GM23338 (cell line): ENCODE data around the gene CEP135.

Experiments used
- CREB1 ChIP-seq: fragments of 250-450 bp; sonication (Bioruptor Pico); IDR thresholded peaks from 2 replicates; pipeline ENCODE4 v1.5.0; 2020; ENCODE audit warnings: low read depth, mild to moderate bottlenecking, moderate library complexity
- EZH2 ChIP-seq: fragments of 200-600 bp; sonication (generic); IDR thresholded peaks from one replicate; pipeline ENCODE4 v1.8.0; 2017; ENCODE audit warnings: antibody characterized with exemption, mild to moderate bottlenecking, low read depth; ENCODE audit not compliant: unreplicated experiment
- EZH2phosphoT487 ChIP-seq: fragments of 200-600 bp; sonication (generic); IDR thresholded peaks from one replicate; pipeline ENCODE4 v1.8.1; 2018; ENCODE audit warnings: antibody characterized with exemption; ENCODE audit not compliant: unreplicated experiment
- JUNB ChIP-seq: IDR thresholded peaks from one replicate; pipeline ENCODE4 v1.6.1; 2016; ENCODE audit warnings: antibody characterized with exemption; ENCODE audit not compliant: unreplicated experiment
- NANOG ChIP-seq: IDR thresholded peaks from 2 replicates; pipeline ENCODE4 v1.6.1; 2016; ENCODE audit warnings: antibody characterized with exemption, borderline replicate concordance
- POLR2AphosphoS5 ChIP-seq: IDR thresholded peaks from 2 replicates; pipeline ENCODE4 v1.6.1; 2016; ENCODE audit warnings: antibody characterized with exemption, low read depth
- STAT1 ChIP-seq: IDR thresholded peaks from one replicate; pipeline ENCODE4 v1.6.1; 2016; ENCODE audit warnings: antibody characterized with exemption; ENCODE audit not compliant: unreplicated experiment
- ZNF331 ChIP-seq: fragments of 250-450 bp; sonication (Bioruptor Pico); IDR thresholded peaks from 2 replicates; pipeline ENCODE4 v1.5.0; 2020; ENCODE audit warnings: low read depth, mild to moderate bottlenecking, moderate library complexity
- TF ChIP-seq, protein P1 (sequence below), 2 experiments: fragments of 200-600 bp in 1 of 2; sonication (generic) in 1 of 2; conservative IDR thresholded peaks; 2 replicates each; pipeline versions ENCODE4 v1.5.1 to v1.6.1; 2016 to 2017; ENCODE audit warnings: antibody characterized with exemption in 2 of 2, low read depth in 2 of 2, mild to moderate bottlenecking in 2 of 2, moderate library complexity in 1 of 2
- TF ChIP-seq, protein P2 (sequence below): IDR thresholded peaks from one replicate; pipeline ENCODE4 v1.6.1; 2018; ENCODE audit warnings: antibody characterized with exemption; ENCODE audit not compliant: unreplicated experiment
- TF ChIP-seq, protein P3 (sequence below): IDR thresholded peaks from 2 replicates; pipeline ENCODE4 v1.6.1; 2016; ENCODE audit warnings: antibody characterized with exemption
- TF ChIP-seq, protein P4 (sequence below): fragments of 250-450 bp; sonication (Bioruptor Pico); IDR thresholded peaks from 2 replicates; pipeline ENCODE4 v1.5.0; 2020; ENCODE audit warnings: mild to moderate bottlenecking, moderate library complexity

DNA sequence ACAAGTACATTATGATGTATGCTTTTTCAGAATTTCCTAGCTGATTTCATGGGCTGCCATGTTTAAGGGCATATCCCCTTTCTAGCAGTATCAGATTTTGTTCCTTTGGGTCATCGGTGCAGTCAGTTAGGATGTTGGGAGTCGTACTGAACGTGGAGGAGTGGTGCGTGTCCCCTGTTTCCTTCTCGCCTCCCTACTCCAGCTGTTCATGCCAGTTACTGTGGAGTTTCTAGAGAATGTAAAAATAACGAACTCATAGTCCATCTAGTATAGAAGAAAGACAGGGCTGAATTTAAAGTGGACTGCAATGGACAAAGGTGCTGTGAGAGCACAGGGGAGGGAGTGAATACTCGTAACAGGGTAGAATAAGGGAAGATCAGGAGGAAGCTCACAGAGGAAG is 111.3 kb downstream of the CEP135 start:
- TF ChIP-seq, protein P1, sequence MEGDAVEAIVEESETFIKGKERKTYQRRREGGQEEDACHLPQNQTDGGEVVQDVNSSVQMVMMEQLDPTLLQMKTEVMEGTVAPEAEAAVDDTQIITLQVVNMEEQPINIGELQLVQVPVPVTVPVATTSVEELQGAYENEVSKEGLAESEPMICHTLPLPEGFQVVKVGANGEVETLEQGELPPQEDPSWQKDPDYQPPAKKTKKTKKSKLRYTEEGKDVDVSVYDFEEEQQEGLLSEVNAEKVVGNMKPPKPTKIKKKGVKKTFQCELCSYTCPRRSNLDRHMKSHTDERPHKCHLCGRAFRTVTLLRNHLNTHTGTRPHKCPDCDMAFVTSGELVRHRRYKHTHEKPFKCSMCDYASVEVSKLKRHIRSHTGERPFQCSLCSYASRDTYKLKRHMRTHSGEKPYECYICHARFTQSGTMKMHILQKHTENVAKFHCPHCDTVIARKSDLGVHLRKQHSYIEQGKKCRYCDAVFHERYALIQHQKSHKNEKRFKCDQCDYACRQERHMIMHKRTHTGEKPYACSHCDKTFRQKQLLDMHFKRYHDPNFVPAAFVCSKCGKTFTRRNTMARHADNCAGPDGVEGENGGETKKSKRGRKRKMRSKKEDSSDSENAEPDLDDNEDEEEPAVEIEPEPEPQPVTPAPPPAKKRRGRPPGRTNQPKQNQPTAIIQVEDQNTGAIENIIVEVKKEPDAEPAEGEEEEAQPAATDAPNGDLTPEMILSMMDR (conservative IDR thresholded peaks at IDR 0.05; ENCODE audit: low read depth in 2 of 2) = no peak
- TF ChIP-seq EZH2phosphoT487 (no peak), POLR2AphosphoS5 (no peak), EZH2 (no peak), JUNB (no peak), CREB1 (CRISPR knock-in tag) (no peak), STAT1 (no peak), ZNF331 (CRISPR knock-in tag) (no peak), NANOG (no peak)
- TF ChIP-seq, protein P2, sequence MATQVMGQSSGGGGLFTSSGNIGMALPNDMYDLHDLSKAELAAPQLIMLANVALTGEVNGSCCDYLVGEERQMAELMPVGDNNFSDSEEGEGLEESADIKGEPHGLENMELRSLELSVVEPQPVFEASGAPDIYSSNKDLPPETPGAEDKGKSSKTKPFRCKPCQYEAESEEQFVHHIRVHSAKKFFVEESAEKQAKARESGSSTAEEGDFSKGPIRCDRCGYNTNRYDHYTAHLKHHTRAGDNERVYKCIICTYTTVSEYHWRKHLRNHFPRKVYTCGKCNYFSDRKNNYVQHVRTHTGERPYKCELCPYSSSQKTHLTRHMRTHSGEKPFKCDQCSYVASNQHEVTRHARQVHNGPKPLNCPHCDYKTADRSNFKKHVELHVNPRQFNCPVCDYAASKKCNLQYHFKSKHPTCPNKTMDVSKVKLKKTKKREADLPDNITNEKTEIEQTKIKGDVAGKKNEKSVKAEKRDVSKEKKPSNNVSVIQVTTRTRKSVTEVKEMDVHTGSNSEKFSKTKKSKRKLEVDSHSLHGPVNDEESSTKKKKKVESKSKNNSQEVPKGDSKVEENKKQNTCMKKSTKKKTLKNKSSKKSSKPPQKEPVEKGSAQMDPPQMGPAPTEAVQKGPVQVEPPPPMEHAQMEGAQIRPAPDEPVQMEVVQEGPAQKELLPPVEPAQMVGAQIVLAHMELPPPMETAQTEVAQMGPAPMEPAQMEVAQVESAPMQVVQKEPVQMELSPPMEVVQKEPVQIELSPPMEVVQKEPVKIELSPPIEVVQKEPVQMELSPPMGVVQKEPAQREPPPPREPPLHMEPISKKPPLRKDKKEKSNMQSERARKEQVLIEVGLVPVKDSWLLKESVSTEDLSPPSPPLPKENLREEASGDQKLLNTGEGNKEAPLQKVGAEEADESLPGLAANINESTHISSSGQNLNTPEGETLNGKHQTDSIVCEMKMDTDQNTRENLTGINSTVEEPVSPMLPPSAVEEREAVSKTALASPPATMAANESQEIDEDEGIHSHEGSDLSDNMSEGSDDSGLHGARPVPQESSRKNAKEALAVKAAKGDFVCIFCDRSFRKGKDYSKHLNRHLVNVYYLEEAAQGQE = no peak
- TF ChIP-seq, protein P3, sequence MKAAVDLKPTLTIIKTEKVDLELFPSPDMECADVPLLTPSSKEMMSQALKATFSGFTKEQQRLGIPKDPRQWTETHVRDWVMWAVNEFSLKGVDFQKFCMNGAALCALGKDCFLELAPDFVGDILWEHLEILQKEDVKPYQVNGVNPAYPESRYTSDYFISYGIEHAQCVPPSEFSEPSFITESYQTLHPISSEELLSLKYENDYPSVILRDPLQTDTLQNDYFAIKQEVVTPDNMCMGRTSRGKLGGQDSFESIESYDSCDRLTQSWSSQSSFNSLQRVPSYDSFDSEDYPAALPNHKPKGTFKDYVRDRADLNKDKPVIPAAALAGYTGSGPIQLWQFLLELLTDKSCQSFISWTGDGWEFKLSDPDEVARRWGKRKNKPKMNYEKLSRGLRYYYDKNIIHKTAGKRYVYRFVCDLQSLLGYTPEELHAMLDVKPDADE = no peak
- TF ChIP-seq, protein P4, sequence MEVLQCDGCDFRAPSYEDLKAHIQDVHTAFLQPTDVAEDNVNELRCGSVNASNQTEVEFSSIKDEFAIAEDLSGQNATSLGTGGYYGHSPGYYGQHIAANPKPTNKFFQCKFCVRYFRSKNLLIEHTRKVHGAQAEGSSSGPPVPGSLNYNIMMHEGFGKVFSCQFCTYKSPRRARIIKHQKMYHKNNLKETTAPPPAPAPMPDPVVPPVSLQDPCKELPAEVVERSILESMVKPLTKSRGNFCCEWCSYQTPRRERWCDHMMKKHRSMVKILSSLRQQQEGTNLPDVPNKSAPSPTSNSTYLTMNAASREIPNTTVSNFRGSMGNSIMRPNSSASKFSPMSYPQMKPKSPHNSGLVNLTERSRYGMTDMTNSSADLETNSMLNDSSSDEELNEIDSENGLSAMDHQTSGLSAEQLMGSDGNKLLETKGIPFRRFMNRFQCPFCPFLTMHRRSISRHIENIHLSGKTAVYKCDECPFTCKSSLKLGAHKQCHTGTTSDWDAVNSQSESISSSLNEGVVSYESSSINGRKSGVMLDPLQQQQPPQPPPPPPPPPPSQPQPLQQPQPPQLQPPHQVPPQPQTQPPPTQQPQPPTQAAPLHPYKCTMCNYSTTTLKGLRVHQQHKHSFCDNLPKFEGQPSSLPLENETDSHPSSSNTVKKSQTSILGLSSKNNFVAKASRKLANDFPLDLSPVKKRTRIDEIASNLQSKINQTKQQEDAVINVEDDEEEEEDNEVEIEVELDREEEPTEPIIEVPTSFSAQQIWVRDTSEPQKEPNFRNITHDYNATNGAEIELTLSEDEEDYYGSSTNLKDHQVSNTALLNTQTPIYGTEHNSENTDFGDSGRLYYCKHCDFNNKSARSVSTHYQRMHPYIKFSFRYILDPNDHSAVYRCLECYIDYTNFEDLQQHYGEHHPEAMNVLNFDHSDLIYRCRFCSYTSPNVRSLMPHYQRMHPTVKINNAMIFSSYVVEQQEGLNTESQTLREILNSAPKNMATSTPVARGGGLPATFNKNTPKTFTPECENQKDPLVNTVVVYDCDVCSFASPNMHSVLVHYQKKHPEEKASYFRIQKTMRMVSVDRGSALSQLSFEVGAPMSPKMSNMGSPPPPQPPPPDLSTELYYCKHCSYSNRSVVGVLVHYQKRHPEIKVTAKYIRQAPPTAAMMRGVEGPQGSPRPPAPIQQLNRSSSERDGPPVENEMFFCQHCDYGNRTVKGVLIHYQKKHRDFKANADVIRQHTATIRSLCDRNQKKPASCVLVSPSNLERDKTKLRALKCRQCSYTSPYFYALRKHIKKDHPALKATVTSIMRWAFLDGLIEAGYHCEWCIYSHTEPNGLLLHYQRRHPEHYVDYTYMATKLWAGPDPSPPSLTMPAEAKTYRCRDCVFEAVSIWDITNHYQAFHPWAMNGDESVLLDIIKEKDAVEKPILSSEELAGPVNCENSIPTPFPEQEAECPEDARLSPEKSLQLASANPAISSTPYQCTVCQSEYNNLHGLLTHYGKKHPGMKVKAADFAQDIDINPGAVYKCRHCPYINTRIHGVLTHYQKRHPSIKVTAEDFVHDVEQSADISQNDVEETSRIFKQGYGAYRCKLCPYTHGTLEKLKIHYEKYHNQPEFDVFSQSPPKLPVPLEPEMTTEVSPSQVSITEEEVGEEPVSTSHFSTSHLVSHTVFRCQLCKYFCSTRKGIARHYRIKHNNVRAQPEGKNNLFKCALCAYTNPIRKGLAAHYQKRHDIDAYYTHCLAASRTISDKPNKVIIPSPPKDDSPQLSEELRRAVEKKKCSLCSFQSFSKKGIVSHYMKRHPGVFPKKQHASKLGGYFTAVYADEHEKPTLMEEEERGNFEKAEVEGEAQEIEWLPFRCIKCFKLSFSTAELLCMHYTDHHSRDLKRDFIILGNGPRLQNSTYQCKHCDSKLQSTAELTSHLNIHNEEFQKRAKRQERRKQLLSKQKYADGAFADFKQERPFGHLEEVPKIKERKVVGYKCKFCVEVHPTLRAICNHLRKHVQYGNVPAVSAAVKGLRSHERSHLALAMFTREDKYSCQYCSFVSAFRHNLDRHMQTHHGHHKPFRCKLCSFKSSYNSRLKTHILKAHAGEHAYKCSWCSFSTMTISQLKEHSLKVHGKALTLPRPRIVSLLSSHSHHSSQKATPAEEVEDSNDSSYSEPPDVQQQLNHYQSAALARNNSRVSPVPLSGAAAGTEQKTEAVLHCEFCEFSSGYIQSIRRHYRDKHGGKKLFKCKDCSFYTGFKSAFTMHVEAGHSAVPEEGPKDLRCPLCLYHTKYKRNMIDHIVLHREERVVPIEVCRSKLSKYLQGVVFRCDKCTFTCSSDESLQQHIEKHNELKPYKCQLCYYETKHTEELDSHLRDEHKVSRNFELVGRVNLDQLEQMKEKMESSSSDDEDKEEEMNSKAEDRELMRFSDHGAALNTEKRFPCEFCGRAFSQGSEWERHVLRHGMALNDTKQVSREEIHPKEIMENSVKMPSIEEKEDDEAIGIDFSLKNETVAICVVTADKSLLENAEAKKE (CRISPR knock-in tag) = no peak
